ENCODE results near the gene SLC26A9.

DNA sequence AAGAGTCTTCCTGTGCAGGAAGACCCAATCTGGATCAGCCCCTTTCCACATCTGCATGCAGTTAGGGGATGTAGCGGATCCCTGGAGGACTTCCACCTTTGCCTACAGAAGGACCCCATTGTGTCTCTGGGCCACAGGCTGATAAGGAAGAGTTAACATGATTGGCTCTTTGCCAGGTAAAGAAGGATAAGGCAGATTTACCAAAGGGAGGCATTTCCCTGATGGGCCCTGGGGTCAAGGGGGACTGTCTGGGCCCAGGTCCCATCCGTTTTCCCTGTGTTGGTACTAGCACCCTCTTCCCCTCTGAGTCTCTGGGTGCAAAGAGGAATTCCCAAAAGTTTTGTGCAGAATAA is 29.1 kb downstream of the SLC26A9 start:
- TF ChIP-seq, protein P1, sequence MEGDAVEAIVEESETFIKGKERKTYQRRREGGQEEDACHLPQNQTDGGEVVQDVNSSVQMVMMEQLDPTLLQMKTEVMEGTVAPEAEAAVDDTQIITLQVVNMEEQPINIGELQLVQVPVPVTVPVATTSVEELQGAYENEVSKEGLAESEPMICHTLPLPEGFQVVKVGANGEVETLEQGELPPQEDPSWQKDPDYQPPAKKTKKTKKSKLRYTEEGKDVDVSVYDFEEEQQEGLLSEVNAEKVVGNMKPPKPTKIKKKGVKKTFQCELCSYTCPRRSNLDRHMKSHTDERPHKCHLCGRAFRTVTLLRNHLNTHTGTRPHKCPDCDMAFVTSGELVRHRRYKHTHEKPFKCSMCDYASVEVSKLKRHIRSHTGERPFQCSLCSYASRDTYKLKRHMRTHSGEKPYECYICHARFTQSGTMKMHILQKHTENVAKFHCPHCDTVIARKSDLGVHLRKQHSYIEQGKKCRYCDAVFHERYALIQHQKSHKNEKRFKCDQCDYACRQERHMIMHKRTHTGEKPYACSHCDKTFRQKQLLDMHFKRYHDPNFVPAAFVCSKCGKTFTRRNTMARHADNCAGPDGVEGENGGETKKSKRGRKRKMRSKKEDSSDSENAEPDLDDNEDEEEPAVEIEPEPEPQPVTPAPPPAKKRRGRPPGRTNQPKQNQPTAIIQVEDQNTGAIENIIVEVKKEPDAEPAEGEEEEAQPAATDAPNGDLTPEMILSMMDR (conservative IDR thresholded peaks at IDR 0.05 in 1 of 2, IDR thresholded peaks at IDR 0.05 in 1 of 2; ENCODE audit: low read depth in 1 of 2, low read length in 2 of 2): no peak
- no peak for TF ChIP-seq EZH2 (IDR thresholded peaks at IDR 0.05; ENCODE audit: low read length, missing control alignments)
